Activated T-helper 2 cell treated with anti-CD3 and anti-CD28 coated beads, Interferon-gamma antibody, Interleukin-2, Interleukin-4, amounts not matched to agents 10 μg/mL and 5 μg/mL and 100 μg/mL, durations not matched to agents 14 hours and 24 hours and 36 hours (primary cell): ENCODE results near the gene MRPL55. TPM values are rescaled to one million over a fixed set of nuclear protein-coding genes. Genes with fewer than 3 reads are reported as not detected.

Experiments
- DNase-seq: peaks from one replicate; pipeline ENCODE4 v3.0.0; 2021; ENCODE audit warnings: low spot score
- H3K27ac Mint-ChIP-seq: one replicate; pipeline ENCODE4 v1.8.0; 2021; ENCODE audit warnings: mixed read lengths
- H3K27me3 Mint-ChIP-seq: one replicate; pipeline ENCODE4 v1.8.0; 2021; ENCODE audit warnings: low read depth, mixed read lengths
- H3K36me3 Mint-ChIP-seq: one replicate; pipeline ENCODE4 v1.8.0; 2021; ENCODE audit warnings: low read depth, mixed read lengths
- H3K4me1 Mint-ChIP-seq: one replicate; pipeline ENCODE4 v1.8.0; 2021; ENCODE audit warnings: low read depth, mixed read lengths
- H3K4me3 Mint-ChIP-seq: one replicate; pipeline ENCODE4 v1.8.0; 2021; ENCODE audit warnings: low read depth, mild to moderate bottlenecking, moderate library complexity, mixed read lengths
- H3K9me3 Mint-ChIP-seq: one replicate; pipeline ENCODE4 v1.8.0; 2021; ENCODE audit warnings: mixed read lengths
- intact Hi-C: fragments of 100-400 bp; cut with micrococcal nuclease; formaldehyde crosslinking; loops from one replicate; pipeline ENCODE4 v1.15.1; 2023
- total RNA-seq: library from RNA; stranded (reverse); gene quantifications from 2 replicates; pipeline ENCODE4 v1.2.3, GENCODE V29; 2022

Gene MRPL55
- total RNA-seq, 1 donor from 2014 or later, result 53.6 TPM

GRCh38 chr1:228071839-228072657 is 37.1 kb downstream of the MRPL55 start:
- no peaks in the 10 kb centered on the region for H3K36me3 Mint-ChIP-seq
- no peak for DNase-seq
- intact Hi-C loops, result no loop called here

GRCh38 chr1:228070851-228071250 is 38.2 kb downstream of the MRPL55 start:
- Mint-ChIP-seq H3K4me3 (no peak overlapping the region), H3K27me3 (peaks cover 8% of the 10 kb centered on the region), H3K4me1 (no peaks in the 10 kb centered on the region), H3K9me3 (no peaks in the 10 kb centered on the region), H3K36me3 (no peaks in the 10 kb centered on the region), H3K27ac (no peak overlapping the region)
- intact Hi-C loops, result no loop called here
- DNase-seq, result no peak

More at GRCh38 chr1:228071839-228072657, 37.1 kb downstream of the MRPL55 start:
- Mint-ChIP-seq H3K9me3 (no peaks in the 10 kb centered on the region), H3K4me1 (no peaks in the 10 kb centered on the region), H3K27me3 (peaks cover 3% of the 10 kb centered on the region), H3K27ac (no peak overlapping the region), H3K4me3 (no peak overlapping the region)

GRCh38 chr1:228070173-228070572 is 38.9 kb downstream of the MRPL55 start:
- no peak for DNase-seq
- Mint-ChIP-seq H3K27ac (no peak overlapping the region), H3K27me3 (peaks cover 8% of the 10 kb centered on the region), H3K9me3 (no peaks in the 10 kb centered on the region), H3K4me1 (no peaks in the 10 kb centered on the region), H3K4me3 (no peak overlapping the region), H3K36me3 (no peaks in the 10 kb centered on the region)
- intact Hi-C loops, result no loop called here

DNA sequence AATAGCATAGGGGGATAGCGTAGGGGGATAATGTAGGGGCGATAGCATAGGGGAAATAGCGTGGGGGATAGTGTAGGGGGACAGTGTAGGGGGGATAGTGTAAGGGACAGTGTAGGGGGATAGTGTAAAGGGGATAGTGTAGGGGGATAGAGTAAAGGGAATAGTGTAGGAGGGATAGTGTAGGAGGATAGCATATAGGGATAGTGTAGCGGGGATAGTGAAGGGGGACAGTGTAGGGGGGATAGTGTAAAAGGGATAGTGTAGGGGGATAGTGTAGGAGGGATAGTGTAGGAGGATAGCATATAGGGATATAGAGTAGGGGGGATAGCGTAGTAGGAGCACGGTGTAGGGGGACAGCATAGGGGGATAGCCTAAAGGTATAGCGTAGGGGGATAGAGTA is 40.7 kb downstream of the MRPL55 start:
- H3K36me3 Mint-ChIP-seq, result no peaks in the 10 kb centered on the region
- intact Hi-C loops, result no loop called here
- no peaks in the 10 kb centered on the region for H3K9me3 Mint-ChIP-seq
- DNase-seq, result no peak
- H3K4me3 Mint-ChIP-seq, result no peak overlapping the region
- H3K27ac Mint-ChIP-seq, result no peak overlapping the region
- H3K27me3 Mint-ChIP-seq, result peaks cover 8% of the 10 kb centered on the region
- no peaks in the 10 kb centered on the region for H3K4me1 Mint-ChIP-seq

GRCh38 chr1:228066891-228067654 is 42.0 kb downstream of the MRPL55 start:
- no peak for DNase-seq
- no peak overlapping the region for H3K27ac Mint-ChIP-seq

DNA sequence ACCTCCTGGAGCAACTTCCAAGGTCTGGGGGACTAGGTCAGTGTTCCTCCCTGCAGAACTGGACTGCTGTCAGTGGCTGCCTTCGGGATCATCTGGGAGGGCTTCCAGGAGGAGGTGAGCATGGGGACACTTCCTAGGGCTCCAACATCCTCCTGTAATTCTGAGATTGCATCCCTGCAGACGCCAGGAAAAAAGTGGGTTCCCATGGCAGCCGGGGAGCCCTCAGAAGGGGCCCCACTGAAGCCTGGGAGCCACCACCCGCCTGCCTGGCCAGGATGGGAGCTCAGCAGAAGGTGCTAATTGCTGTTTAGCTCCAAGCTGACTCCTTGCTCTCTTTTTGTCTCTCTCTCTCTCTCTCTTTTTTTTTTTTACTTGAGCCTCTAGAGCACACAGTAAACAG is 42.7 kb downstream of the MRPL55 start:
- H3K27me3 Mint-ChIP-seq, result peaks cover 8% of the 10 kb centered on the region
- no peaks in the 10 kb centered on the region for H3K9me3 Mint-ChIP-seq
- no peaks in the 10 kb centered on the region for H3K36me3 Mint-ChIP-seq
- DNase-seq, result no peak
- no peak overlapping the region for H3K27ac Mint-ChIP-seq
- intact Hi-C loops, result no loop called here
- H3K4me1 Mint-ChIP-seq, result no peaks in the 10 kb centered on the region
- H3K4me3 Mint-ChIP-seq, result no peak overlapping the region

More at GRCh38 chr1:228066891-228067654, 42.0 kb downstream of the MRPL55 start:
- Mint-ChIP-seq H3K27me3 (peaks cover 8% of the 10 kb centered on the region), H3K4me3 (no peak overlapping the region), H3K36me3 (no peaks in the 10 kb centered on the region), H3K9me3 (no peaks in the 10 kb centered on the region), H3K4me1 (no peaks in the 10 kb centered on the region)
- intact Hi-C loops, result no loop called here

- Mint-ChIP-seq H3K27ac (no peak overlapping the region), H3K27me3 (peaks cover 14% of the 10 kb centered on the region), H3K9me3 (no peaks in the 10 kb centered on the region), H3K4me1 (peaks cover 3% of the 10 kb centered on the region), H3K36me3 (no peaks in the 10 kb centered on the region), H3K4me3 (no peak overlapping the region)
- intact Hi-C loops, result no loop called here
- no peak for DNase-seq
Observed at GRCh38 chr1:228065543-228066347, 43.4 kb downstream of the MRPL55 start.

DNA sequence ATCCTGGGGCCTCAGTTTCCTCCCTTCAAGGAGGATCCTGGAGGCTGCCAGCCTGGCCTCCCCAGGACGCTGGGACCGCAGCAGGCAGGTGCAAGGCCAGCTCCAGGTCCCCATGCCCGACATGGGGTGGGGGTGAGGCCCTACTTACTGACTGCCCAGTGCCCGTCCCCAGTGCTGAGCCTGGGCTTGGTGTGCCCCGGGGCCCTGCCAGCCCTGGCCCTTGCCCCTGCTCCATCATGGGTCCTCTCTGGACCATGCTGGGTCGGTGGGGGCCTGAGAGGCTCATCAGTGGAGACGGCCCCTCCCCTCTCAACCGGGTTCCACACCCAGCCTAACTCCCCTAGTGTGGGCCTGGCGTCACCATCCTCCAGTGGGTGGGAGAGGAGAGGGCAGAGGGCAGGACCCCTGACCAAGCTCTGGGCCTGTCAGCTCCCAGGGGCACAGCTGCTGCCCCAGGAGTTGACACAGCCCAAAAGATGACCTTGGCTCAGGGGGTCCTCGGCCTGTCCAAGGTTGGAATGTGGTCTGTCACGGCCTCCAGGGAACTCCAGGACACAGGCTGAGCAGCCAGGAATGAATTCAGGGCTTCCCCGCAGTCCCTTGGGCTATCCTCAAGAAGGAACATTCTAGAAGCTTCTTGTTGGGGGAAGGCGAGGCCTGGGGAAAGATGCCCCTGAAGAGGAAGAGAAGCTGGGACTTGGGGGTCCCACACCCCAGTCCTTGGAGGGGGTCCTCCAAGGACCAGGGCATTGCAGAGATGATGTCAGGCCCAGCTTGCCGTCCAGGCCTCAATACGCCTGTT is 44.2 kb downstream of the MRPL55 start:
- H3K27ac Mint-ChIP-seq, result no peak overlapping the region
- no peaks in the 10 kb centered on the region for H3K36me3 Mint-ChIP-seq
- intact Hi-C loops, result no loop called here
- DNase-seq, result no peak
- H3K4me3 Mint-ChIP-seq, result no peak overlapping the region
- peaks cover 3% of the 10 kb centered on the region for H3K4me1 Mint-ChIP-seq
- H3K9me3 Mint-ChIP-seq, result no peaks in the 10 kb centered on the region
- H3K27me3 Mint-ChIP-seq, result peaks cover 15% of the 10 kb centered on the region

DNA sequence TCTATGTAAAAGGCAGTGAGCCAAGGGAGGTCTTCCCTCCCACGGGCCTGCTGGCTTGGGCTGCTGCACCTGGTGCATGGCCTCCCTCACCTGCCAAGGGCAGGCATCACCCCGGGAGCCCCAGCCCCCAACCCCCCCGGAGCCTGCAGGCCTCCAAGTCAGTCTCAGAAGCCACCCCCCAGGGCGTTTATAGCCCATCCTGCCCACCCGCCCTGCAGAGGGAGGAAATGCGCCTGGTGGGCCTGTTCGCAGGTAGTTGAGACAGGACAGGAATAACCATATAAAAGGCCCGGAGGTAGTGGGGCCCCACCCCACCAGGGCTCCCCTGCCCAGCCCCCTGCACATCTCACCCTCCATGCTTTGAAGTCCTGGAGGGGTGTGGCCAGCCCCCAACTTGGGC is 44.8 kb downstream of the MRPL55 start:
- Mint-ChIP-seq H3K27me3 (peaks cover 18% of the 10 kb centered on the region), H3K9me3 (no peaks in the 10 kb centered on the region), H3K4me3 (no peak overlapping the region), H3K27ac (no peak overlapping the region), H3K4me1 (peaks cover 3% of the 10 kb centered on the region), H3K36me3 (no peaks in the 10 kb centered on the region)
- intact Hi-C loops, result no loop called here
- no peak for DNase-seq

DNA sequence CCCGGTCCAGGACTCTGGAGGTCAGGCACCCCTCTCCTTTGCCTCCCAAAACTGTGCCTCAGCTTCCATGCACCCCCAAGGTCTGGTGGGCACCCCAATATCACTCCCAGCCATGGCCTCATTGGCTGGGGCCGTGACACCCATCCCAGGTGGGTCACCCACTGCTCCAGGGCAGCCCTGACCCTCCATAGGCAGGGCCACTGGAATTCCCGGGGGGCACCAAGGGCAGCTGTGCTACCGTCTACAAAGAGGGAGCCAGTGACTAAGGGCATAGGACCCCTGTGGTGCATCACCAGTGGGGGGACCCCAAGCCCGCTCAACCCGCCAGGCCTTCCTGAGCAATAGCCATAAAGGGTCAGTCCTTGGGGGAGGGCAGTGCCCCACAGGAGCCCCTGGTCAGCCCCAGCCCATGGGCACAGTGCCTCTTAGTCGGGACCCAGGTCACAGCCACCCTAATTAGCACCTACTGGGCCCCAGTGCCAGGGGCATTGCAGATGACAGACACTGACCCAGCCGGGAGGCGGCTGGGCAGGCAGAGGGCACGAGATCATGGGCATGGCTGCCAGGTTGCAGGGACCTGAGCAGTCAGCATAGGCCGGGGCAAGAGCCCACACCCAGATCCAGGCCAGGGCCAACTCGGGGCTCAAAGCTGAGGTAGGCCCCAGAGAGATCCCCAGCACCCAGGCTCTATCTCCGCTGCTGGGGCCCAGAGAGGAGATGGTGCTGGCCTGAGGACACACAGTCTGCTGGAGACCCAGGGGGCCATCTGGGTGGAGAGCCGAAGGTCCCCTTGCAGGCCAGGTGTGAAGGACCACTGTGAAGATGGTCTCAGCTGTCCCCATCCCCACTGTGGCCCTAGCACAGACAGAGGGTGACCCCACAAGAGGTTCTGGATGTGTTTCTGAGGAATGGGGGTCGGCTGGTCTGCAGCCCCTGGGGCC is 45.6 kb downstream of the MRPL55 start:
- intact Hi-C loops, result no loop called here

DNA sequence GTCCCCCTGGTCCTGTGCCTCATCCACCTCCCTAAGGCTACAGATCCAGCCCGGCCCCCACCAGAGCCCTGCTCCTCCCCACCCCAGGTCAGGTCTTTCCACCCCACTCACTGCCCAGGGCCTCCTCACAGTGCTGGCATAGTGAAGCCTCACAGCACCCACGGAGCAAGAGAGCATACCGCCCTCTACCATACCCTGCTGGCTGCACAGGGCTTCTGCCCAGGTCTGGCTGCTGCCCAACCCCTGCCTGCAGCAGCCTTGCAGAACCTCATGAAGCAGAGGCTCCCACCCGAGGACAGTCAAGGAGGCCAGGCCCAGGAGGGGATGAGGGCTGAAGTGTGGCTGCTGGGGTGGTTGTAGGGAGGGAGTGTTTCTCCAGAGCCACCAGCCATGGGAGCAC is 46.3 kb downstream of the MRPL55 start:
- Mint-ChIP-seq H3K9me3 (no peaks in the 10 kb centered on the region), H3K36me3 (no peaks in the 10 kb centered on the region), H3K4me3 (no peak overlapping the region), H3K4me1 (peaks cover 3% of the 10 kb centered on the region), H3K27me3 (peaks cover 26% of the 10 kb centered on the region), H3K27ac (no peak overlapping the region)
- intact Hi-C loops, result no loop called here
- DNase-seq, result no peak

More for the DNA sequence above, 45.6 kb downstream of the MRPL55 start:
- Mint-ChIP-seq H3K9me3 (no peaks in the 10 kb centered on the region), H3K36me3 (no peaks in the 10 kb centered on the region), H3K27me3 (peaks cover 21% of the 10 kb centered on the region), H3K4me1 (peaks cover 3% of the 10 kb centered on the region), H3K27ac (no peak overlapping the region), H3K4me3 (no peak overlapping the region)
- DNase-seq, result no peak
